ENCODE data around the gene RBX1.

The RBX1 gene

DNA sequence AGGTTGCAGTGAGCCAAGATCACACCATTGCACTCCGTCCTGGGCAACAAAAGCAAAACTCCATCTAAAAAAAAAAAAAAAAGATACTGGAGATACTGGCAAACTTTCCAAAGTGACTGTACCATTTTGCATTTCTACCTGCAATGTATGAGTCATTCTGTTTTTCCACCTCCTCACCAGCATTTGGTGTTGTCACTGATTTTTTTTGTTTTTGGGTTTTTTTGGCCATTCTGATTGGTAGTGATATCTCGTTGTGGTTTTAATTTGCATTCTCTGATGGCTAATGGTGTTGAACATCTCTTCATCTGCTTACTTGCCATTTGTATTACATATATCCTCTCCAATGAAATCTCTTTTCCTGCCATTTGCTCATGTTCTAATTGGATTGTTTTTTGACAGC lies 12.0 kb upstream of the RBX1 start:
- Histone ChIP-seq H3K4me3 (ENCODE audit: low read length, poor library complexity, severe bottlenecking) (no peak overlapping the region), H3K4me1 (ENCODE audit: insufficient read depth, low read length, poor library complexity, severe bottlenecking) (no peaks in the 10 kb centered on the region), H3K9ac (ENCODE audit: low read depth, low read length, poor library complexity, severe bottlenecking) (no peak overlapping the region), H3F3A (ENCODE audit: low read depth) (no peaks in the 10 kb centered on the region), H2AFZ (ENCODE audit: low read length) (no peak overlapping the region), H3K4me2 (ENCODE audit: low read depth, low read length, poor library complexity, severe bottlenecking) (no peak overlapping the region), H3K79me2 (ENCODE audit: insufficient read depth, low read length) (no peaks in the 10 kb centered on the region), H3K9me3 (ENCODE audit: insufficient read depth, low read depth, low read length) (no peaks in the 10 kb centered on the region), H3K9me2 (replicated peaks; ENCODE audit: low read depth, low read length) (no peaks in the 10 kb centered on the region), H3K27me3 (ENCODE audit: insufficient read depth, low read length, poor library complexity, severe bottlenecking) (no peaks in the 10 kb centered on the region), H3K36me3 (ENCODE audit: insufficient read depth, low read length) (no peaks in the 10 kb centered on the region), H4K20me1 (ENCODE audit: insufficient read depth, low read length, poor library complexity, severe bottlenecking) (no peaks in the 10 kb centered on the region)
- TF ChIP-seq, protein P1, sequence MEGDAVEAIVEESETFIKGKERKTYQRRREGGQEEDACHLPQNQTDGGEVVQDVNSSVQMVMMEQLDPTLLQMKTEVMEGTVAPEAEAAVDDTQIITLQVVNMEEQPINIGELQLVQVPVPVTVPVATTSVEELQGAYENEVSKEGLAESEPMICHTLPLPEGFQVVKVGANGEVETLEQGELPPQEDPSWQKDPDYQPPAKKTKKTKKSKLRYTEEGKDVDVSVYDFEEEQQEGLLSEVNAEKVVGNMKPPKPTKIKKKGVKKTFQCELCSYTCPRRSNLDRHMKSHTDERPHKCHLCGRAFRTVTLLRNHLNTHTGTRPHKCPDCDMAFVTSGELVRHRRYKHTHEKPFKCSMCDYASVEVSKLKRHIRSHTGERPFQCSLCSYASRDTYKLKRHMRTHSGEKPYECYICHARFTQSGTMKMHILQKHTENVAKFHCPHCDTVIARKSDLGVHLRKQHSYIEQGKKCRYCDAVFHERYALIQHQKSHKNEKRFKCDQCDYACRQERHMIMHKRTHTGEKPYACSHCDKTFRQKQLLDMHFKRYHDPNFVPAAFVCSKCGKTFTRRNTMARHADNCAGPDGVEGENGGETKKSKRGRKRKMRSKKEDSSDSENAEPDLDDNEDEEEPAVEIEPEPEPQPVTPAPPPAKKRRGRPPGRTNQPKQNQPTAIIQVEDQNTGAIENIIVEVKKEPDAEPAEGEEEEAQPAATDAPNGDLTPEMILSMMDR (conservative IDR thresholded peaks at IDR 0.05; ENCODE audit: low read length), result no peak
- TF ChIP-seq EZH2phosphoT487 (IDR thresholded peaks at IDR 0.05; ENCODE audit: borderline replicate concordance), result no peak

DNA sequence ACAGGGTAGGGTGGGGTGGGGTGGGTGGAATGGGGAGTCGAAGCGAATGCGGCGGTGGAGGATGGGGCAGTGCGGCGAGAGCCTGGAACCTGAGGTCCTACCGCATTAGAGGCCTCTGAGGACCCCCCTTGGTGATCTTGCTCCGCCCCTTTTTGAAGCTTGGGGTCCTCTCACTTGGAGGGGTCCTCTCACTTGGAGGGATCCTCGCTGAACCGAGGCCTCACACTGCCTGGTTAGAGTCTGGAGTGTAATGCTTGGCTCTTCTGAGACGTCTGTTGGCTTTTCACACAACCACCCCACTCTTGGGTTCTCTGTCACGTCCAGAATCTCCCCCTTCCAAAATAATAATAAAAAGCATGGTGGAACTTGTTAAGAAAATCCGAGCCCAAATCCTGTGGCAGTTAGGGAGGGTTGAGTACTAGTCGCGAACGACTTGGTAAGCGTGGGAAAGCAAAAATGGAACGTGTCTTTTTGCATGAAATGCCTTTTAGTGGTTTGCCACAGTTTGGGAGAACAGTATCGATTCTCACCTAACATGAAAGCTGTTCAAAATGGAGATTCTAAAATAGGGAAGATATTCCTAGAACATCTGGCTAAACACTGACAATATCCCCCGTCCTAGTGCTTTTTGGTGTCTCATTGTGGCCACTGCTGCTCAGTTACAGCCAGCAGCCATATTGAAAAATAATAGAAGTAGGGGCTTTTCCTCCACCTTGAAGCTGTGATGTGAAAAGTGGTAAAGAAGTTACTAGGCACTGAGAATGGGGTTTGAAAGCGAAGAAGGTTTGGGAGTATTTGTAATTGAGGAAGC lies 822 bp downstream of the RBX1 start:
- peak overlapping the region; percentile 52; the same call in 1 of the 2 replicates for H2AFZ ChIP-seq (ENCODE audit: low read length)
- H3K9me3 ChIP-seq (ENCODE audit: insufficient read depth, low read depth, low read length), result no peaks in the 10 kb centered on the region
- H3K4me2 ChIP-seq (ENCODE audit: low read depth, low read length, poor library complexity, severe bottlenecking), result peak overlapping the region; percentile 79
- H3F3A ChIP-seq (ENCODE audit: low read depth), result no peaks in the 10 kb centered on the region
- peak overlapping the region; percentile 96 for H3K4me3 ChIP-seq (ENCODE audit: low read length, poor library complexity, severe bottlenecking)
- peaks cover 32% of the 10 kb centered on the region for H4K20me1 ChIP-seq (ENCODE audit: insufficient read depth, low read length, poor library complexity, severe bottlenecking)
- no peak for TF ChIP-seq EZH2phosphoT487 (IDR thresholded peaks at IDR 0.05; ENCODE audit: borderline replicate concordance)
- TF ChIP-seq, protein P1 (conservative IDR thresholded peaks at IDR 0.05; ENCODE audit: low read length), result no peak
- no peaks in the 10 kb centered on the region for H3K27me3 ChIP-seq (ENCODE audit: insufficient read depth, low read length, poor library complexity, severe bottlenecking)
- H3K79me2 ChIP-seq (ENCODE audit: insufficient read depth, low read length), result peaks cover 49% of the 10 kb centered on the region
- no peaks in the 10 kb centered on the region for H3K9me2 ChIP-seq (replicated peaks; ENCODE audit: low read depth, low read length)
- no peaks in the 10 kb centered on the region for H3K36me3 ChIP-seq (ENCODE audit: insufficient read depth, low read length)
- H3K4me1 ChIP-seq (ENCODE audit: insufficient read depth, low read length, poor library complexity, severe bottlenecking), result peaks cover 19% of the 10 kb centered on the region
- H3K9ac ChIP-seq (ENCODE audit: low read depth, low read length, poor library complexity, severe bottlenecking), result peak overlapping the region; percentile 91

DNA sequence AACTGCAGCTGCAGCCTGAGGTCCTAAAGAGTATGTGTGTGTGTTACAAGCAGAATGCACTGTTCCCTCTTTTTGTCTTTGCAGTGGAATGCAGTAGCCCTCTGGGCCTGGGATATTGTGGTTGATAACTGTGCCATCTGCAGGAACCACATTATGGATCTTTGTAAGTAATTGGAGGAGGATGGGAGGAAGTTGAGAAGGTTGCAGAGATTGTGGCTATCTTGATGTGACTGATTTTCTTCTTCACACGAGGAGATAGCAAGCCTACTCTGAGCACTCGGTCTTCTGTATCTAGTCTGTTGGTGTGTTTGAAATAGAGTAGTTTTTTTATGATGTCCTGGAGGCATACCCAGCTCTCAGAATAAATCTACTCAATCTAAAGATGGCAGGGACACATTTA lies 2.3 kb downstream of the RBX1 start:
- Histone ChIP-seq H3K36me3 (ENCODE audit: insufficient read depth, low read length) (no peaks in the 10 kb centered on the region), H4K20me1 (ENCODE audit: insufficient read depth, low read length, poor library complexity, severe bottlenecking) (peaks cover 32% of the 10 kb centered on the region), H3K9me2 (replicated peaks; ENCODE audit: low read depth, low read length) (no peaks in the 10 kb centered on the region), H3K4me3 (ENCODE audit: low read length, poor library complexity, severe bottlenecking) (peak overlapping the region; percentile 96), H3K27me3 (ENCODE audit: insufficient read depth, low read length, poor library complexity, severe bottlenecking) (no peaks in the 10 kb centered on the region), H3K79me2 (ENCODE audit: insufficient read depth, low read length) (peaks cover 56% of the 10 kb centered on the region), H3F3A (ENCODE audit: low read depth) (no peaks in the 10 kb centered on the region), H3K9me3 (ENCODE audit: insufficient read depth, low read depth, low read length) (no peaks in the 10 kb centered on the region), H3K9ac (ENCODE audit: low read depth, low read length, poor library complexity, severe bottlenecking) (peak overlapping the region; percentile 91), H2AFZ (ENCODE audit: low read length) (no peak overlapping the region), H3K4me2 (ENCODE audit: low read depth, low read length, poor library complexity, severe bottlenecking) (peak overlapping the region; percentile 79), H3K4me1 (ENCODE audit: insufficient read depth, low read length, poor library complexity, severe bottlenecking) (peaks cover 19% of the 10 kb centered on the region)
- TF ChIP-seq, protein P1 (conservative IDR thresholded peaks at IDR 0.05; ENCODE audit: low read length), result no peak
- TF ChIP-seq EZH2phosphoT487 (IDR thresholded peaks at IDR 0.05; ENCODE audit: borderline replicate concordance), result no peak
